ENCODE results near the gene KCTD17. TPM values are rescaled to one million over a fixed set of nuclear protein-coding genes. Genes with fewer than 3 reads are reported as not detected.

Gene KCTD17
- total and polyA plus RNA-seq, 2 of the 13 experiments (the other 11 are each of a cell fraction or from before 2014, with no cell fraction given), result 5.3 to 11.7 TPM

GRCh38 chr22:37105154-37105553 is 53.6 kb downstream of the KCTD17 start:
- intact Hi-C loops (cut with micrococcal nuclease; ENCODE audit: unreplicated experiment), result no loop called here
- no peak for DNase-seq (ENCODE audit: low spot score)
- H2AFZ ChIP-seq (ENCODE audit: low read length), result no peak overlapping the region

More at GRCh38 chr22:37105154-37105553, 53.6 kb downstream of the KCTD17 start:
- no peak overlapping the region for H3K9ac ChIP-seq (ENCODE audit: insufficient read depth, low read depth, low read length)
- no peak overlapping the region for H3K27ac ChIP-seq (ENCODE audit: extremely low read length, insufficient read depth, low read length)
- H3K4me2 ChIP-seq (ENCODE audit: low read depth, low read length), result no peak overlapping the region
- no peaks in the 10 kb centered on the region for H4K20me1 ChIP-seq (ENCODE audit: insufficient read depth, low read length)
- ChIA-PET POLR2A (no interaction called here), CTCF (ENCODE audit: low intra/inter-chr PET ratio, low total read pairs) (no interaction called here)
- ATAC-seq (no peak), FAIRE-seq (no peak)
- H3K36me3 ChIP-seq (replicated peaks in 1 of 2; ENCODE audit: control insufficient read depth in 1 of 2, insufficient read depth in 2 of 2, low read length in 2 of 2), result no peaks in the 10 kb centered on the region
- TF ChIP-seq ZBTB4 (CRISPR knock-in tag; IDR thresholded peaks at IDR 0.05; ENCODE audit: borderline replicate concordance) (no peak), HIC2 (CRISPR knock-in tag; IDR thresholded peaks at IDR 0.05; ENCODE audit: low read depth) (no peak), NFKBIZ (CRISPR knock-in tag; IDR thresholded peaks at IDR 0.05) (no peak), YEATS4 (CRISPR knock-in tag; IDR thresholded peaks at IDR 0.05; ENCODE audit: borderline replicate concordance) (no peak), FOSL1 (CRISPR knock-in tag; IDR thresholded peaks at IDR 0.05; ENCODE audit: borderline replicate concordance) (no peak), SMC3 (IDR thresholded peaks at IDR 0.05; ENCODE audit: low read length) (no peak), POLR2AphosphoS5 (IDR thresholded peaks at IDR 0.05; ENCODE audit: low read depth, low read length) (no peak), MXD4 (CRISPR knock-in tag; IDR thresholded peaks at IDR 0.05) (no peak), CENPBD1 (CRISPR knock-in tag; IDR thresholded peaks at IDR 0.05; ENCODE audit: borderline replicate concordance, low read depth) (no peak), TFAP4 (IDR thresholded peaks at IDR 0.05; ENCODE audit: borderline replicate concordance, low read depth) (no peak), HNF4A (CRISPR knock-in tag; IDR thresholded peaks at IDR 0.05) (no peak), NFATC3 (CRISPR knock-in tag; IDR thresholded peaks at IDR 0.05) (no peak), ZNF414 (CRISPR knock-in tag; IDR thresholded peaks at IDR 0.05) (no peak), SNAPC5 (CRISPR knock-in tag; IDR thresholded peaks at IDR 0.05; ENCODE audit: borderline replicate concordance) (no peak), ZNF12 (CRISPR knock-in tag; IDR thresholded peaks at IDR 0.05) (no peak), WIZ (CRISPR knock-in tag; IDR thresholded peaks at IDR 0.05) (no peak), ZNF234 (CRISPR knock-in tag; conservative IDR thresholded peaks at IDR 0.05) (no peak)
- WGBS (ENCODE audit: low lambda C conversion rate), result 21% methylated on average over 6 of the region's 7 CpGs
- H3K4me1 ChIP-seq (ENCODE audit: insufficient read depth, low read length), result peaks cover 62% of the 10 kb centered on the region
- no peaks in the 10 kb centered on the region for H3K79me2 ChIP-seq (ENCODE audit: insufficient read depth, low read length)
- BruUV-seq (replicated peaks), result no TSS peak
- no peaks in the 10 kb centered on the region for H3K9me3 ChIP-seq (ENCODE audit: low read length)
- in situ Hi-C loops (cut with HindIII; ENCODE audit: extremely low pct_ligation_motif_present, low pct_unique_long_range_greater_than_20kb), result no loop called here
- H3K4me3 ChIP-seq (replicated peaks in 1 of 3; ENCODE audit: insufficient read depth in 1 of 3, low read depth in 2 of 3, low read length in 3 of 3), result no peak overlapping the region
- H3K27me3 ChIP-seq (ENCODE audit: control insufficient read depth in 1 of 2, insufficient read depth in 2 of 2, low read length in 2 of 2), result no peaks in the 10 kb centered on the region
